Heart right ventricle (tissue), 16 donors: Measurements from ENCODE around the gene GSDME. TPM values are rescaled to one million over a fixed set of nuclear protein-coding genes. Genes with fewer than 3 reads are reported as not detected.

Experiments used
- ATAC-seq, 8 donors: fragments of 200-7000 bp; cut with Tn5 transposase; one replicate each; pipeline ENCODE4 v1.9.1; 2020; ENCODE audit warnings: mild to moderate bottlenecking in 8 of 8, moderate library complexity in 8 of 8, moderate number of reproducible peaks in 1 of 8
- DNase-seq, 2 donors: peaks; one replicate each; pipeline ENCODE4 v3.0.0-alpha.2; 2020
- H3K27ac ChIP-seq, 10 donors: fragments of 200-600 bp; sonication (generic) in 2 of 10; one replicate each; pipeline versions ENCODE4 v1.5.0 to v1.8.0; 2020 to 2022; ENCODE audit warnings: mild to moderate bottlenecking in 3 of 10
- H3K27me3 ChIP-seq, 7 donors: fragments of 200-600 bp; one replicate each; pipeline ENCODE4 v1.8.0; 2021 to 2022; ENCODE audit warnings: mild to moderate bottlenecking in 2 of 7
- H3K36me3 ChIP-seq, 9 donors: fragments of 200-600 bp; sonication (generic) in 1 of 9; one replicate each; pipeline versions ENCODE4 v1.5.0 to v1.8.0; 2020 to 2022; ENCODE audit warnings: mild to moderate bottlenecking in 2 of 9
- H3K4me1 ChIP-seq, 9 donors: fragments of 200-600 bp; sonication (generic) in 1 of 9; one replicate each; pipeline versions ENCODE4 v1.5.0 to v1.8.0; 2020 to 2022; ENCODE audit warnings: mild to moderate bottlenecking in 4 of 9
- H3K4me3 ChIP-seq, 10 donors: fragments of 200-600 bp; sonication (generic) in 2 of 10; one replicate each; pipeline versions ENCODE4 v1.5.0 to v1.8.0; 2020 to 2022; ENCODE audit warnings: mild to moderate bottlenecking in 7 of 10, moderate library complexity in 2 of 10
- H3K9me3 ChIP-seq, 11 donors: fragments of 200-600 bp in 10 of 11; sonication (generic) in 2 of 11; one replicate each; pipeline versions ENCODE4 v1.5.0 to v1.8.0; 2013 to 2022; ENCODE audit warnings: mild to moderate bottlenecking in 2 of 11, control low read depth in 1 of 11, moderate library complexity in 1 of 11
- CTCF ChIP-seq, 9 donors: fragments of 200-600 bp; sonication (generic) in 2 of 9; IDR thresholded peaks; one replicate each; pipeline versions ENCODE4 v1.5.0 to v1.8.0; 2021 to 2022; ENCODE audit warnings: antibody characterized with exemption in 9 of 9, mild to moderate bottlenecking in 5 of 9, moderate library complexity in 1 of 9
- WGBS, 2 donors: extraction: QIAGEN DNeasy Blood & Tissue Kit; methylation state at CpG; one replicate each; pipeline ENCODE4 v1.1.7; 2013; ENCODE audit warnings: inconsistent platforms in 1 of 2; 5-methylcytosine and 5-hydroxymethylcytosine counted together
- intact Hi-C, 10 donors: fragments of 100-400 bp; cut with DNase I; formaldehyde crosslinking; loops; one replicate each; pipeline versions ENCODE4 v1.11.1 to v1.14.2; 2022
- polyA plus RNA-seq, 2 donors: library from polyadenylated mRNA; stranded (reverse); fragments of 200-250 nt; gene quantifications; one replicate each; pipeline ENCODE4 v1.2.3, GENCODE V29; 2013
- total RNA-seq, 10 donors: library from RNA; stranded (reverse); fragmentation: NEBNext Ultra II Directional in 3 of 10; extraction: Animal tissue kit (Norgen Biotek cat#: 25700) in 3 of 10; gene quantifications; one replicate each; pipeline versions ENCODE4 v1.2.1 to v1.2.4, GENCODE V29; 2021 to 2023
- donor health status: Arrhythmogenic right ventricular cardiomyopathy.
- donor health status: ischemic (EF 13 %, LVEDD 7.1; RV severe dilation, severe dysfunction).
- donor health status: healthy with polysubstance abuse.
- donor health status: DM: no; HTN: yes; CAD: no.
- donor health status: DM: no; HTN: no; CAD: no.
- donor health status: ischemic (EF 25% LVEDD 6.9; RV normal size, moderate dysfunction).
- donor health status: ischemic (EF 25% LVEDD 5.7; RV mildly dilated, moderate dysfunction).
- donor health status: healthy.
- donor health status: DM: yes; HTN: yes; CAD: no.
- donor health status: Ischemic cardiomyopathy.
- donor health status: ischemic (EF 35%, LVEDD 5.7; RV mildly dilated, moderate dysfunction).
- donor health status: nonischemic (EF 11% LVEDD 7.7; RV severe dilation, severe dysfunction).
- donor health status: DM: yes; HTN: yes; CAD: no.
- donor health status: PGD.
- donor health status: ischemic (EF 29% LVEDD 5.4; RV normal size, mild dysfunction).
- donor health status: nonischemic (EF 23%, LVEDD 6.1; RV moderate dilation, normal function).

GSDME gene
- total and polyA plus RNA-seq, 12 donors, result 2.8 to 11.9 (median 5.8) TPM

DNA sequence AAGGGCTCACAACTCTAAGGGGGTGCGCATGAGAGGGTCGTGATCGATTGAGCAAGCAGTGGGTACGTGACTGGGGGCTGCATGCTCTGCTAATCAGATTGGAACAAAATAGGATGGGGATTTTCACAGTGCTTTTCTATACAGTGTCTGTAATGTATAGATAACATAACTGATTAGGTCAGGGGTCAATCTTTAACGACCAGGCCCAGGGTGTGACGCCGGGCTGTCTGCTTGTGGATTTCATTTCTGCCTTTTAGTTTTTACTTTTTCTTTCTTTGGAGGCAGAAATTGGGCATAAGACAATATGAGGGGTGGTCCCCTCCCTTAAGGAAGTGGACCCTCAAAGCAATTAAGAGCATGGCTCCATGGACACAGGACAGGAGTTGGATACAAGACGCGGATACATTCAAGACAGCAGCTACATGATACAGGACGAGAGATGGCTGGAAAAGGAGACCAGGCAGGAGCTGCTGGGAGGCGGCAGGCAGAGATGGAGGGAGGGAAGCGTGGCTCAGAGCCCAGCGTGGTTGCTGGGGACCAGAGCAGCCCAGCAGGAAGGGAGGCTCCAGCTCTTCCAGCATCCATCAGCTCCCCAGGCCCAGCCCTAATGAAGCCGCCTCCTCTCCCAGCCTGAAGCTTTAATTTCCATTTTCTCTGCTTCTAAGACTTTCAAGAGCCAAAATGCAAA lies 31.6 kb downstream of the GSDME start:
- ATAC-seq (peak in 4 of 8 donors; percentile 32 to 59 (median 48)), DNase-seq (no peak)
- no peak overlapping the region for H3K4me3 ChIP-seq
- peaks cover 0 to 26% (median 8%) of the 10 kb centered on the region in 9 donors for H3K4me1 ChIP-seq
- intact Hi-C loops, result no loop called here
- no peaks in the 10 kb centered on the region for H3K9me3 ChIP-seq
- no peaks in the 10 kb centered on the region for H3K27me3 ChIP-seq
- H3K36me3 ChIP-seq, result no peaks in the 10 kb centered on the region
- WGBS, 2 donors, result 80 to 83% methylated on average over 14 of the region's 14 CpGs
- TF ChIP-seq CTCF (IDR thresholded peaks at IDR 0.05), result no peak
- H3K27ac ChIP-seq, result no peak overlapping the region

DNA sequence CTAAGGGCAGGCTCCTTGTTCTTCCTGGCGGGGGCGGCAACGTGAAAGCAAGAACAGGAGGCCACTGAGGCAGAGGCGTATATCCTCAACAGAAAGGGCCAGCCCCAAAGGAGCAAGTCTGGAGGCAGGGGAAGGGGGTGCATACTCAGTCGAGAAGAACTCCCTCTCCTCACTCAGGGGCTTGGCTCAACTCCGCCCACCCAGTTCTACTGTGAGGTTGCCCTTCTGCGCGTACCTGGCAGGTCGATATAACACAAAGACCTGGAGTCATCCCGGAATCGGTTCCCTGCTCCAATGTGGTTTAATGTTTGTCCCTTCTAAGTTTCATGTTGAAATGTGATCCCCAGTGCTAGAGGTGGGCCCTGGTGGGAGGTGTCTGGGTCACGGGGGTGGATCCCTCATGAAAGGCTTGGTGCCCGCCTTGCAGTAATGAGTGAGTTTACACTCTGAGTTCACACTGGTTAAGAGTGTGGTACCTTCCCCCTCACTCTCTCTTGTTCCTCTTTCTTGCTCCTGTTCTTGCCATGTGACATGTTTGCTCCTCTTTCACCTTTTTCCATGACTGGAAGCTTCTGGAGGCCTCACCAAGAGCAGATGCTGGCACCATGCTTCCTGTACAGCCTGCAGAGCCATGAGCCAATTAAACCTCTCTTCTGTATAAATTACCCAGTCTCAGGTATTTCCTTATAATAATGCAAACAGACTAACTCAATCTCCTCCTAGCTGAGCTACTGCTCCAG lies 32.6 kb downstream of the GSDME start:
- H3K4me3 ChIP-seq, result no peak overlapping the region
- ATAC-seq, result no peak
- intact Hi-C loops, result no loop called here
- H3K36me3 ChIP-seq, result no peaks in the 10 kb centered on the region
- no peak overlapping the region for H3K27ac ChIP-seq
- H3K4me1 ChIP-seq, result peaks cover 0 to 23% (median 8%) of the 10 kb centered on the region in 9 donors
- 93 to 94% methylated on average over 13 of the region's 13 CpGs for WGBS, 2 donors
- no peaks in the 10 kb centered on the region for H3K27me3 ChIP-seq
- no peak for TF ChIP-seq CTCF (IDR thresholded peaks at IDR 0.05)
- H3K9me3 ChIP-seq, result no peaks in the 10 kb centered on the region
- DNase-seq, result no peak

GRCh38 chr7:24723178-24723530 lies 34.1 kb downstream of the GSDME start:
- H3K9me3 ChIP-seq, result no peaks in the 10 kb centered on the region
- no peak for TF ChIP-seq CTCF (IDR thresholded peaks at IDR 0.05)
- 62 to 75% methylated on average over 5 of the region's 5 CpGs for WGBS, 2 donors
- no peak for DNase-seq
- peaks cover 0 to 8% (median 0%) of the 10 kb centered on the region in 9 donors for H3K4me1 ChIP-seq
- peaks cover 0 to 5% (median 0%) of the 10 kb centered on the region in 9 donors for H3K36me3 ChIP-seq
- no peak for ATAC-seq
- H3K27me3 ChIP-seq, result no peaks in the 10 kb centered on the region
- H3K4me3 ChIP-seq, result no peak overlapping the region
- no peak overlapping the region for H3K27ac ChIP-seq
- intact Hi-C loops, result no loop called here

- no peaks in the 10 kb centered on the region for H3K9me3 ChIP-seq
- no peaks in the 10 kb centered on the region for H3K27me3 ChIP-seq
- H3K4me3 ChIP-seq, result no peak overlapping the region
- peaks cover 0 to 4% (median 0%) of the 10 kb centered on the region in 9 donors for H3K4me1 ChIP-seq
- intact Hi-C loops, result no loop called here
- ATAC-seq, result peak in 2 of 8 donors; percentile 28 to 53
- WGBS, 2 donors, result 70 to 81% methylated on average over 19 of the region's 19 CpGs
- peak in 7 of 9 donors; percentile 20 to 43 (median 38) for TF ChIP-seq CTCF (IDR thresholded peaks at IDR 0.05)
- DNase-seq, result no peak
- peaks cover 0 to 5% (median 0%) of the 10 kb centered on the region in 9 donors for H3K36me3 ChIP-seq
- no peak overlapping the region for H3K27ac ChIP-seq
Observed at GRCh38 chr7:24722386-24723177, 34.7 kb downstream of the GSDME start.
